ENCODE results near the gene ALG9. TPM values are rescaled to one million over a fixed set of nuclear protein-coding genes. Genes with fewer than 3 reads are reported as not detected.

Gene ALG9
- total RNA-seq, 3 donors from 2014 or later (not counting 1 experiment from before 2014, with no cell fraction given), result 30.6 to 37.1 (median 35.4) TPM

GRCh38 chr11:111777094-111778046 is 94.0 kb downstream of the ALG9 start:
- Histone ChIP-seq H3K4me1 (ENCODE audit: control insufficient read depth, insufficient read depth, low read length) (no peaks in the 10 kb centered on the region), H3K9me3 (ENCODE audit: control insufficient read depth, insufficient read depth, low read length) (no peaks in the 10 kb centered on the region), H3K4me3 (ENCODE audit: low read length) (no peak overlapping the region), H3K27ac (ENCODE audit: low read length) (no peak overlapping the region), H3K36me3 (ENCODE audit: control insufficient read depth, insufficient read depth, low read length) (no peaks in the 10 kb centered on the region), H3K27me3 (ENCODE audit: control insufficient read depth, insufficient read depth, low read length) (no peaks in the 10 kb centered on the region)
- H3K9me3 Mint-ChIP-seq, result no peaks in the 10 kb centered on the region
- intact Hi-C loops (cut with micrococcal nuclease), result loop anchor here (1.0 kb wide), 3 partner anchors 64 to 212 kb away; no protein-coding TSS in a partner anchor
- H3K4me1 Mint-ChIP-seq, result no peaks in the 10 kb centered on the region
- H3K36me3 Mint-ChIP-seq, result no peaks in the 10 kb centered on the region
- TF ChIP-seq CTCF (IDR thresholded peaks at IDR 0.05), result peak; percentile 68
- DNase-seq, result peak in 1 of 2 donors; percentile 82
- H3K4me3 Mint-ChIP-seq, result no peak overlapping the region
- H3K27me3 Mint-ChIP-seq (ENCODE audit: low read depth in 2 of 2), result no peaks in the 10 kb centered on the region
- peak; percentile 81 to 91 (median 88) for ATAC-seq
- H3K27ac Mint-ChIP-seq, result no peak overlapping the region
- 85% methylated on average over 4 of the region's 4 CpGs for WGBS (ENCODE audit: insufficient coverage)

GRCh38 chr11:111776398-111777093 is 94.8 kb downstream of the ALG9 start:
- intact Hi-C loops (cut with micrococcal nuclease), result loop anchor here (1.0 kb wide), 3 partner anchors 65 to 211 kb away; no protein-coding TSS in a partner anchor
- TF ChIP-seq CTCF (IDR thresholded peaks at IDR 0.05), result no peak
- ATAC-seq (no peak), DNase-seq (no peak)
- Mint-ChIP-seq H3K27me3 (ENCODE audit: low read depth in 2 of 2) (no peaks in the 10 kb centered on the region), H3K4me1 (no peaks in the 10 kb centered on the region), H3K4me3 (no peak overlapping the region), H3K9me3 (no peaks in the 10 kb centered on the region), H3K36me3 (no peaks in the 10 kb centered on the region), H3K27ac (no peak overlapping the region)
- H3K9me3 ChIP-seq (ENCODE audit: control insufficient read depth, insufficient read depth, low read length), result no peaks in the 10 kb centered on the region
- H3K36me3 ChIP-seq (ENCODE audit: control insufficient read depth, insufficient read depth, low read length), result no peaks in the 10 kb centered on the region
- no peaks in the 10 kb centered on the region for H3K27me3 ChIP-seq (ENCODE audit: control insufficient read depth, insufficient read depth, low read length)
- no peak overlapping the region for H3K4me3 ChIP-seq (ENCODE audit: low read length)
- no peak overlapping the region for H3K27ac ChIP-seq (ENCODE audit: low read length)
- WGBS (ENCODE audit: insufficient coverage), result 70% methylated on average over 6 of the region's 6 CpGs
- H3K4me1 ChIP-seq (ENCODE audit: control insufficient read depth, insufficient read depth, low read length), result no peaks in the 10 kb centered on the region

- Histone ChIP-seq H3K36me3 (ENCODE audit: control insufficient read depth, insufficient read depth, low read length) (no peaks in the 10 kb centered on the region), H3K4me1 (ENCODE audit: control insufficient read depth, insufficient read depth, low read length) (no peaks in the 10 kb centered on the region), H3K4me3 (ENCODE audit: low read length) (no peak overlapping the region), H3K9me3 (ENCODE audit: control insufficient read depth, insufficient read depth, low read length) (no peaks in the 10 kb centered on the region), H3K27me3 (ENCODE audit: control insufficient read depth, insufficient read depth, low read length) (no peaks in the 10 kb centered on the region), H3K27ac (ENCODE audit: low read length) (no peak overlapping the region)
- TF ChIP-seq CTCF (IDR thresholded peaks at IDR 0.05), result no peak
- Mint-ChIP-seq H3K4me1 (no peaks in the 10 kb centered on the region), H3K27me3 (ENCODE audit: low read depth in 2 of 2) (no peaks in the 10 kb centered on the region), H3K9me3 (no peaks in the 10 kb centered on the region), H3K27ac (no peak overlapping the region), H3K36me3 (no peaks in the 10 kb centered on the region), H3K4me3 (no peak overlapping the region)
- DNase-seq, result no peak
- WGBS (ENCODE audit: insufficient coverage), result 93% methylated on average over 6 of the region's 6 CpGs
- no peak for ATAC-seq
- intact Hi-C loops (cut with micrococcal nuclease), result no loop called here
These were observed 96.2 kb downstream of the ALG9 start for GRCh38 chr11:111774955-111775710.

Measured in natural killer cell (primary cell).